Hepatocyte (in vitro differentiated cells): ENCODE data around the gene PTX4.

Experiments
- EZH2phosphoT487 ChIP-seq: fragments of 200-600 bp; sonication (generic); IDR thresholded peaks from one replicate; pipeline ENCODE4 v1.6.1; 2018; ENCODE audit warnings: antibody characterized with exemption, mild to moderate bottlenecking, low read depth, moderate library complexity; ENCODE audit not compliant: unreplicated experiment, severe bottlenecking
- TF ChIP-seq, protein P1 (sequence below): fragments of 200-600 bp; sonication (generic); IDR thresholded peaks from 2 replicates; pipeline ENCODE4 v1.5.1; 2016; ENCODE audit warnings: antibody characterized with exemption, mild to moderate bottlenecking; ENCODE audit not compliant: poor library complexity

DNA sequence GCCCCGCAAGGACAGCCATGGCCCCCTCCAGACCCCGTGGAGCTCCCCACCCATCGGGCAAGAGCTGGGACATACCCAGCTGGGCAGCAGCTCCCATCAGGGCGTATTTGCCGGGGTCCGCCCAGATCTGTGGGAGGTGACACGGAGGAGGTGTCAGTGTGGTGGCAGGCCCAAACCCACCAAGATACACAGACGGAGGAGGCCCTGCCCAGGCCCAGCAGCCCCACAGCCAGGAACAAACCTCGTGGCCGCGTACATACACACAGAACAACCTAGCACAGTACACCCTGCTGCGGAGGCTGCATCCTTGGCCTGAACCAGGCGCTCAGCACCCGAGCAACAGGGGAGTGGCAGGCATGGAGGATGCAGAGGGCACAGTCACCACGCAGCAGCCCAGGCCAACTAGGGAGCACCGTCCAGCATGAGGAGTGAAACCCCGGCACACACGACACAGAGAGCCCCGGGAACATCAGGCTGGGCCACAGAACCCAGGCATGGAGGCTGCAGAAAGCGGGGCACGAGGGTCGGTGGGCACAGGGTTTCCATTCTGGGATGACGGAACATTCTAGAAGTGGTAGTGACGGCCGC lies 39.4 kb downstream of the PTX4 start:
- TF ChIP-seq, protein P1, sequence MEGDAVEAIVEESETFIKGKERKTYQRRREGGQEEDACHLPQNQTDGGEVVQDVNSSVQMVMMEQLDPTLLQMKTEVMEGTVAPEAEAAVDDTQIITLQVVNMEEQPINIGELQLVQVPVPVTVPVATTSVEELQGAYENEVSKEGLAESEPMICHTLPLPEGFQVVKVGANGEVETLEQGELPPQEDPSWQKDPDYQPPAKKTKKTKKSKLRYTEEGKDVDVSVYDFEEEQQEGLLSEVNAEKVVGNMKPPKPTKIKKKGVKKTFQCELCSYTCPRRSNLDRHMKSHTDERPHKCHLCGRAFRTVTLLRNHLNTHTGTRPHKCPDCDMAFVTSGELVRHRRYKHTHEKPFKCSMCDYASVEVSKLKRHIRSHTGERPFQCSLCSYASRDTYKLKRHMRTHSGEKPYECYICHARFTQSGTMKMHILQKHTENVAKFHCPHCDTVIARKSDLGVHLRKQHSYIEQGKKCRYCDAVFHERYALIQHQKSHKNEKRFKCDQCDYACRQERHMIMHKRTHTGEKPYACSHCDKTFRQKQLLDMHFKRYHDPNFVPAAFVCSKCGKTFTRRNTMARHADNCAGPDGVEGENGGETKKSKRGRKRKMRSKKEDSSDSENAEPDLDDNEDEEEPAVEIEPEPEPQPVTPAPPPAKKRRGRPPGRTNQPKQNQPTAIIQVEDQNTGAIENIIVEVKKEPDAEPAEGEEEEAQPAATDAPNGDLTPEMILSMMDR: no peak
- no peak for TF ChIP-seq EZH2phosphoT487
